Activated CD8-positive, alpha-beta memory T cell treated with anti-CD3 and anti-CD28 coated beads, Interleukin-2, amount 50 U/mL, for 24 hours (primary cell): ENCODE measurements around the gene ACSM6.

ENCODE experiments used
- DNase-seq: peaks from one replicate; pipeline ENCODE4 v3.0.0-alpha.2; 2020; ENCODE audit errors: extremely low read depth

Gene ACSM6

GRCh38 chr10:95246582-95247051 is 52.6 kb downstream of the ACSM6 start:
- no peak for DNase-seq

GRCh38 chr10:95247200-95247880 is 53.3 kb downstream of the ACSM6 start:
- DNase-seq: no peak

- no peak for DNase-seq
Measured at GRCh38 chr10:95247881-95248583, 54.0 kb downstream of the ACSM6 start.

- DNase-seq: no peak
Measured at GRCh38 chr10:95248989-95249388, 55.0 kb downstream of the ACSM6 start.

- no peak for DNase-seq
Measured at GRCh38 chr10:95249467-95249866, 55.4 kb downstream of the ACSM6 start.

- no peak for DNase-seq
Measured at GRCh38 chr10:95250856-95251255, 56.8 kb downstream of the ACSM6 start.

- DNase-seq: no peak
Measured at GRCh38 chr10:95253007-95253406, 59.0 kb downstream of the ACSM6 start.

- DNase-seq: no peak
Measured at GRCh38 chr10:95253686-95254085, 59.6 kb downstream of the ACSM6 start.

- no peak for DNase-seq
Measured at GRCh38 chr10:95254629-95255028, 60.6 kb downstream of the ACSM6 start.

GRCh38 chr10:95256268-95256667 is 62.2 kb downstream of the ACSM6 start:
- no peak for DNase-seq

- DNase-seq: no peak
Measured at GRCh38 chr10:95257849-95258248, 63.8 kb downstream of the ACSM6 start.

GRCh38 chr10:95260397-95260881 is 66.4 kb downstream of the ACSM6 start:
- no peak for DNase-seq

GRCh38 chr10:95260909-95261552 is 67.0 kb downstream of the ACSM6 start:
- DNase-seq: no peak

- no peak for DNase-seq
Measured at GRCh38 chr10:95261926-95262325, 67.9 kb downstream of the ACSM6 start.

- no peak for DNase-seq
Measured at GRCh38 chr10:95262763-95263518, 68.9 kb downstream of the ACSM6 start.

GRCh38 chr10:95263864-95264226 is 69.8 kb downstream of the ACSM6 start:
- no peak for DNase-seq

GRCh38 chr10:95264227-95265051 is 70.4 kb downstream of the ACSM6 start:
- no peak for DNase-seq

GRCh38 chr10:95265572-95265971 is 71.5 kb downstream of the ACSM6 start:
- DNase-seq: no peak

GRCh38 chr10:95266674-95267095 is 72.6 kb downstream of the ACSM6 start:
- no peak for DNase-seq

GRCh38 chr10:95267251-95267650 is 73.2 kb downstream of the ACSM6 start:
- no peak for DNase-seq

- DNase-seq: no peak
Measured at GRCh38 chr10:95268438-95268837, 74.4 kb downstream of the ACSM6 start.
